K562 (cell line): ENCODE results near the gene RFESD. TPM values are rescaled to one million over a fixed set of nuclear protein-coding genes. Genes with fewer than 3 reads are reported as not detected.

Source experiments
- ATF3 ChIP-seq, 2 experiments: fragments of 450-650 bp in 1 of 2; sonication (generic) in 1 of 2; formaldehyde crosslinking in 1 of 2; IDR thresholded peaks in 1 of 2; conservative IDR thresholded peaks in 1 of 2; 2 replicates each; pipeline versions ENCODE4 v1.6.1 to v1.8.1; 2016 to 2023; ENCODE audit warnings: mild to moderate bottlenecking in 2 of 2, moderate library complexity in 2 of 2, inconsistent platforms in 1 of 2, missing genetic modification reagents in 1 of 2
- C11orf30 ChIP-seq: fragments of 450-650 bp; IDR thresholded peaks from 2 replicates; pipeline ENCODE4 v1.6.1; 2016; ENCODE audit warnings: low read depth, mild to moderate bottlenecking
- EGR1 ChIP-seq: fragments of 450-650 bp; conservative IDR thresholded peaks from 2 replicates; pipeline ENCODE4 v1.6.1; 2017; ENCODE audit warnings: mild to moderate bottlenecking
- ESRRA ChIP-seq: fragments of 450-650 bp; IDR thresholded peaks from 2 replicates; pipeline ENCODE4 v1.6.1; 2014; ENCODE audit warnings: low read depth, mild to moderate bottlenecking, moderate library complexity, borderline replicate concordance
- MGA ChIP-seq: fragments of 450-650 bp; IDR thresholded peaks from 2 replicates; pipeline ENCODE4 v1.6.1; 2016; ENCODE audit warnings: mild to moderate bottlenecking, moderate library complexity
- NELFE ChIP-seq: IDR thresholded peaks from 2 replicates; pipeline ENCODE4 v1.6.1; 2011; ENCODE audit warnings: mild to moderate bottlenecking; ENCODE audit not compliant: insufficient read depth, insufficient read length
- NFXL1 ChIP-seq: fragments of 450-650 bp; formaldehyde crosslinking; IDR thresholded peaks from 2 replicates; pipeline ENCODE4 v1.4.0; 2021; ENCODE audit warnings: mild to moderate bottlenecking
- POLR2G ChIP-seq: fragments of 200-400 bp; formaldehyde crosslinking; IDR thresholded peaks from 2 replicates; pipeline ENCODE4 v1.6.1; 2017; ENCODE audit warnings: low read depth, mild to moderate bottlenecking, antibody characterized with exemption, low read length, moderate library complexity
- POLR3G ChIP-seq: IDR thresholded peaks from 2 replicates; pipeline ENCODE4 v1.6.1; 2011; ENCODE audit not compliant: insufficient read length, insufficient replicate concordance; ENCODE audit errors: extremely low read depth
- PPARD ChIP-seq: fragments of 250-450 bp; sonication (Bioruptor Pico); IDR thresholded peaks from 2 replicates; pipeline ENCODE4 v1.8.0; 2022; ENCODE audit warnings: inconsistent platforms, mild to moderate bottlenecking, moderate library complexity
- ZNF224 ChIP-seq: sonication (generic); formaldehyde crosslinking; IDR thresholded peaks from 2 replicates; pipeline ENCODE4 v1.8.0; 2022; ENCODE audit warnings: mild to moderate bottlenecking, missing genetic modification reagents
- ZNF444 ChIP-seq: fragments of 250-450 bp; sonication (Bioruptor Pico); IDR thresholded peaks from 2 replicates; pipeline ENCODE4 v1.4.0; 2020; ENCODE audit warnings: mild to moderate bottlenecking, moderate library complexity
- ZNF695 ChIP-seq: fragments of 450-650 bp; formaldehyde crosslinking; IDR thresholded peaks from 2 replicates; pipeline ENCODE4 v1.4.0; 2020; ENCODE audit warnings: mild to moderate bottlenecking, moderate library complexity
- polyA plus RNA-seq, 8 experiments: library from polyadenylated mRNA; depleted of rRNA in 4 of 8; stranded (reverse) in 5 of 8; unstranded in 3 of 8; fragments of >200 nt; fragmentation: Nextera tagmentation in 2 of 8; fragmentation: Illumina TruSeq in 1 of 8; extraction: Ambion mirVana in 2 of 8; extraction: Trizol in 1 of 8; gene quantifications; 2 replicates each; pipeline versions ENCODE4 v1.2.1 to v1.2.3, GENCODE V29; 2011 to 2014; ENCODE audit warnings: inconsistent platforms in 1 of 8, missing spikeins in 1 of 8
- total RNA-seq, 7 experiments: library from RNA; depleted of rRNA in 6 of 7; stranded (reverse); fragments of >200 nt in 6 of 7; fragmentation: Illumina TruSeq in 2 of 7; extraction: Trizol in 2 of 7; gene quantifications; 2 replicates each; pipeline versions ENCODE4 v1.2.1 to v1.2.3, GENCODE V29; 2011 to 2021; ENCODE audit warnings: low replicate concordance in 1 of 7

The RFESD gene
- total and polyA plus RNA-seq, 9 of the 15 experiments (the other 6 are each of a cell fraction or from before 2014, with no cell fraction given) = 62.3 to 600 (median 140) TPM

- peak; percentile 38; the same call in 1 of the 2 replicates for TF ChIP-seq ATF3 (IDR thresholded peaks at IDR 0.05)
- no peak for TF ChIP-seq ATF3 (CRISPR knock-in tag; conservative IDR thresholded peaks at IDR 0.05)
- no peak for TF ChIP-seq ZNF224 (CRISPR knock-in tag)
- no peak for TF ChIP-seq C11orf30
- peak; percentile 98 for TF ChIP-seq POLR2G
- TF ChIP-seq POLR3G = no peak
- TF ChIP-seq ESRRA = peak; percentile 44; the same call in 1 of the 2 replicates
- TF ChIP-seq ZNF695 (CRISPR knock-in tag) = no peak
- no peak for TF ChIP-seq NELFE
- TF ChIP-seq MGA = peak; percentile 88
- no peak for TF ChIP-seq NFXL1
- TF ChIP-seq ZNF444 (CRISPR knock-in tag) = no peak
- peak; percentile 88 for TF ChIP-seq EGR1
- TF ChIP-seq PPARD (CRISPR knock-in tag) = no peak
Measured at GRCh38 chr5:95646569-95647431, at the start of gene RFESD (continued).
